GM21447 (cell line): ENCODE data around the gene DLST.
"Not testable (repeated sequence)": the region's sequence is repeated elsewhere in the genome, so short reads cannot be mapped to it uniquely, and the experiment has no call there.

Experiments used
- ATAC-seq: cut with Tn5 transposase; IDR thresholded peaks from one replicate; pipeline ENCODE4 v1.9.1; 2021; ENCODE audit not compliant: unreplicated experiment

The DLST gene

DNA sequence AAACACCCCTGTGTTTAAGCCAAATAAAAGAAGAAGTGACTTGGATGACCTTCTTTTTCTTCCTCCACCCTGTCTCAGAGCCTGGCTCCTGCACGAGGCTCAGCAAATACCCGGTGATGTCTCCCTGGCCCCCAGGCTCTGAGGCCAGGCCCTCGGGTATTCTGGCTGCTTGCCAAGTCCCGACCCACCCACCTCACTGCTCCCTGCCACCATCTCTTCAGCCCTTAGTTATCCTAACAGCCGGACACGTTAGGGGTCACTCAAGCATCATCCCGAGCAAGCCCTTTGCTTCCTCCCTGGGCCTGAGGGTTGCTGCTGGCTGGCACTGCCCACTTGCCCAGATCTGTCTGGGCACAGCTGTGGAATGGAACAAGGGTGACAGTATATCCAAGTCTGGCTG lies 34.1 kb downstream of the DLST start:
- ATAC-seq, result no peak

DNA sequence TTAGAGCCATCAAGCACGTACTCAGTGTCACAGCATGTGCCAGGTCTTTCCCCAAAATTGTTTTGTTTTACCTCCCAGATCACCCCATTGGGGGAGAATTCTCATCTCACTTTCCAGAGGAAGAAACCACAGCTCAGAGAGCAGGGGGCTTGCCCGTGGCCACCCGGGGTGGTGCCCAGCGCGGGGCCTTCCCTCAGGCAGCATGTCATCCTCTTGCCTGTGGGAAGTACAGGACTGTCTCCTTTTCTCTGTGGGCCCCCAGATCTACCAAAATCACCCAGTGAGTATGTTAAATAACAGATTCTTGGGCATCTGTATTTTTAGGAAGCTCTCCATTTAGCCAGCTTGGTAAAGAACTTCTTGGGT lies 35.4 kb downstream of the DLST start:
- no peak for ATAC-seq

DNA sequence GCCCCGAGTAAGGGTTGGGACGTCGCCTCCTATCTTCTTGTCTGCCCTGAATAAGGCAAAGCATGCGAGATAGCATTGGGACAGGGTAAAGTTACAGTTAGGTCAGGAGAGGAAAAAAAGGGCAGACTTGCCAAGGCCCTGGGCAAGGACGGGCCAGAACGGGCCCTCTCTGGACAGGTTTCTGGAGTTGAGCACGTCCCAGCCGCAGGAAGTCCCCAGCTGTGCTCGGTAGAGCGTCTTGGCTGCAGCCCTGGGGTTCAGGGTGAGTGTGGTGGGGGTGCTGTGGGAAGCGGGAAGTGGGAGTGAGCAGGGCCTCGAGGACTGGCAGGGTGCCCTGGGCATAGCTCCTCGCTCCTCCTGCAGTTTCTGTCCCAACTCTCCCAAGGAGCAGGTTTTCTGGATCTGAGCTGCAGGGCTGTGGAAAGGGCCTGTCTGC lies 35.9 kb downstream of the DLST start:
- ATAC-seq, result no peak

DNA sequence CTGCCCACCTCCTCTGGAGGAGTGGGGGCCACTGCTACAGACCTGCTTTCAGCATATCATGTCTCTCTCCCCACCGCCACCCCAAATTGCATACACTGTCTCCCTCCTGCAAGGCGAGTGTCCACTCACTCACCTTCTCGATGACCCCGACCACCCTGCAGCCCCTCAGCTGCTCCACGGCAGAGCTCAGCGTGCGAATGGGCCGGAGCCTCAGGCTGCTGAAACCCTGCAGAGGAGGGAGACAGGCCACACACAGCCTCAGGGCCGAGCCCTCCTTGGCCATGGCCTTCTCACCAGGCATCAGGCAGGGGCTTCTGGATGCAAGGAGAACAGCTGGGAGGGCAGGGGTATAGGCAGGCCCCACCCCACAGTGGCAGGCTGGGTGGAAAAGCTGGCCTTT lies 36.7 kb downstream of the DLST start:
- no peak for ATAC-seq

DNA sequence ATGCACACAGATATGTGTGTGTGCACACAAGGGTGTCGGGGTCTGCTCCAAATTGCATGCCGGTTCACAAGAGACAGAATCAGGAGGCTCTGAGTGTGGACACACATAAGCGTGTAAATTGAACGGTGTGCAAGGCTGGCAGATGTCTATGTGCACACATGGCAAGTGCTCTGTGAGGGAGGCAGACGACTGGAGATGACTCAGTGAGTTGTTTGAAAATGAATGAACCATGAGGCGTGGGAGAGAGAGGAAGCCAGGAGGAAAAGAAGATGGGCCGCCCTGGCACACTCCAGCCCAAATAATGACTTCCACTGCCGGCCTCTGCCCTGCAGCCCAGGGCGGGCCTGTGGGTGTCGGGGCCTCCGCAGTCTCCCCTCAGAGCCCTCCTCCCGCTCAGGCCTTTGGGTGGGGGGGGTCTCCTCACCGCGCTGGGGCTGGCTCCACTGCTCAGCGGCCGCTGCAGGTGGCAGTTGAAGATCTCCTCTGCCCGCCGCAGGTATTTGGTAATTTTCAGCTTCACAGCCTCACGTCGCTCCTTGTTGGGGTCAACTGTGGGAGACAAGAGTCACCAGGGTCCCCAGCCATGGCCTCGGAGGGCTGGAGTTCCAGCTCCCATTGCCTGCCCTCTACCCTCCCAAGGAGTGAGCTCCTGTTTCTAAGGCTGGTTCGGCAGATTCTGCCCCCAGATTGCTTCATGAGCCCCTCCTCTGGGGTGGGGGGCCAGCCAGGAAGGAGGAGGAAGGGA lies 37.9 kb downstream of the DLST start:
- no peak for ATAC-seq

DNA sequence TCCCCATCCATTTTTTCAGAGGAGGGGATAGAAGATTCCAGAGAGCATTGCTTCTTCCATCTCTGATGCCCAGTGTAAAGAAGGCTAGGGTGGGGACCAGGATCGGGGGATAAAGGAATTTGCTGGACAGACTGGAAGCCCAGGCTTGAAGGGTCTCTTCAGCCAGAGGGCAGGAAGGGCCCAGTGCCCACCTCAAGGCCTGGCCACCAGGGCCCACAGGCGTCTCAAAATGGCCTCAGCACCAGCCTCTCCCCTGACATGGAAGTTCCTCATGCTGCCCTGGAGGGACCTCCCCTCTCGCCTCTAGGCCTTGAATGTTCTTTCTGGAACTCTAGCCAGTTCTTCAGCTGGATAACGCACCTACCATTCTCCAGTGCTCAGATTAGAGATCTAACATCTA lies 38.6 kb downstream of the DLST start:
- ATAC-seq, result no peak

DNA sequence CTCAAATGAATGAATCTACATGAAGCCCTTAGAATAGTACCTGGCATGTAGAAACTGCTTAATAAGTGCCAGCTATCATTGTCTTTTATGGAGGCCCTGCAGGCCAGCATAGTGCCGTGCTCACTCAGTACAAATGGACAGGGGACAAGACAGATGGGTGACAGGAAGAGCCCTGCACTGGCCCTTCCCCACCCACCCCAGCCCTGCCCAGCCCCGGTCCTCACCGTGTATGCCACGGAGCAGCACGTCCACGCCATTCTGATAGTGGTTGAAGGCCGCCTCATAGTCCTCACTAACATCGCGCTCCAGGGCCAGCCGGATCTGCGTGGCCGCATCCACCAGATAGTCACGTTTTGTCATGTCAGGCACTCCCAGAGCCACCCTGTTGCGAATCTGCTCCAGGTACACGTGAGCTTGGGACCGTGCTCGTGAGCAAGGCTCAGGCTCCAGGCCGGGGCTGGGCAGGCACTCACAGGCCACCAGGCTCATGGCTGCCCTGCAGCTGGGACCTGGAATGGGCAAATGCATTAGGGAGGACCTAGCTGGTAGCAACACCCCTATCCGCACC lies 39.4 kb downstream of the DLST start:
- no peak for ATAC-seq

DNA sequence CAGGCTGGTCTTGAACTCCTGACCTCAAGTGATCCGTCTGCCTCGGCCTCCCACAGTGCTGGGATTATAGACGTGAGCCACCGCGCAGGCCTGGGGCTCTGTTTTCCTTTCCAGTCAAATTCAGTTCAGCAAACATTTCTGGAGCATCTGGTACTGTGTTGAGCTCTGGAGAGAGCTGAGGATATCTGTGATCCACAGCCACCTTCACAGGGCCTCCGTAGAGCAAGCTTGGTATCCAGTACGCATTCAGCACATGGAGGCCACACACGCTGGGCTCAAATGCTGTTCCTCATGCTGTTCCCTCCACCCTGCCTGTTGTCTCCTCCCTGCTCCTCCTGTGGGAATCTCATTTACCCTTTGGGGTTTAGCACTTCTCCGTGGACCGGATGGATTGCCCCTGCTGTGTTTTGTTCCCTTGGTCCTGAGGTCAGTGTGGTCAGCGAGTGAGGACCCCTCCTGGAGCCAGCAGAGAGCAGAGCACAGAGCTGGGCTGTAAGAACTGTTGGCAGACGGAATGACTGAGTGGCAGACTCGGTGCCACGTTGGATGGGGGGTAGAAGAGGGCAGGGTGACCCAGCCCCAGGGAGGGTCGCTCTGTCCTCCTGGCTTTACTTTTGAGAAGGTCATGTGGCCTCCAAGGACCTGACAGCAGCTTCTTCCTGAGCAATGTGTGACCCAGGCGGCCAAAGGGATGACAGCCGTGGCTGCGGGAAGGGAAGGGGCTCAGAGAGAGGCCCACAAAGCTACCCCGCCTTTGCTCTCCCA lies 40.5 kb downstream of the DLST start:
- ATAC-seq, result no peak

DNA sequence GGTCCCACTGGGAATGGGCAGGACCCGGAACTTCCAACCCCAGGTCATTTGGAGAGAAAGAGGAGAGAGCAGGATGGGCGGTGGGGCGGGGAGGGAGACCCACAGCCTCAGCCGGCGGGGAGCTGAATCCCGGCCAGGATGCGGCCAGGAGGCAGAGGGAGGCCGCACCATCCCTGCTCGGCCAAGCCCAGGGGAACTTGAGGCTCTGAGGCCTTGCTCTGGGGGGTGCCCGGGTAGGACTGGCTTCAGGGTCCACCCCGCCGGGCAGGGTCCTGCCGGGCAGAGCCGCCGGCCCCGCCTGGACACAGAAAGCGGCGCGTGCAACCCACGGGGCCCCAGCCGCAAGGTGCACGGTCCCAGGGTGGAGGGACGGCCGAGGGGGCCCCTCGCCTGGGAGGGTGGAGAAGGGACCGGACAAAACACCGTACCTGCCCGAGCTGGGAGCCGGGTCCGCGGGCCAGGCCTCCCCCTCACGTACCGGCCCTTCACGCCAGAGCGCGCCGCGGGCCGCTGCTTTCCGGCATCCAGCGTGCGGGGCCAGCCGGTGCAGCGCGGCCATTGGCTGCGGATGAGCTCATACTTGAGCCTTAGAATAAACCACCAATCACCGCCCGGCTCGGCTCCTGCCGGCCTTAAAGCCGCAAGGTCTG lies 41.2 kb downstream of the DLST start, which contains the start of gene RPS6KL1:
Gene RPS6KL1 (minus strand): TSS at position 509 of the 650 bp plus-strand sequence. CDS start 1,719 bp downstream, outside the sequence.
- peak; percentile 94 for ATAC-seq

DNA sequence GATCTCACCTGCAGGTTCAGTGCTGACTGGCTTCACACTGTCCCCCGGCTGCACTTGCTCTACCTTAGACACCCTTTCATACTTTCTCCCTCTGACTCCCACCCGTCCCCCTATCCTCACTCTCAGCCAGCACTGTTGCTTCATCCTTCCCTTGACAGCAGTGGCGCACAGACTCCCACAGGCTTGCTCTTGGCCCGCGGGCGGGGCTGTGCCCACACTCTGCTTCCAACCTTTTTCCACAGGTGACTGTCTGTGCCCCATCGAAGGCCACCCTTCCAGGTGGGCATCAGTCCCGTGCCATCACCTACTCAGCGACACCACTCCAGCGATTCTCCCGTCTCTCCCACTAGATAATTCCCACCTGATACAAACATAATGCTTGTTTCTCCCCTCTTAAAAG lies 42.3 kb downstream of the DLST start:
- no peak for ATAC-seq

DNA sequence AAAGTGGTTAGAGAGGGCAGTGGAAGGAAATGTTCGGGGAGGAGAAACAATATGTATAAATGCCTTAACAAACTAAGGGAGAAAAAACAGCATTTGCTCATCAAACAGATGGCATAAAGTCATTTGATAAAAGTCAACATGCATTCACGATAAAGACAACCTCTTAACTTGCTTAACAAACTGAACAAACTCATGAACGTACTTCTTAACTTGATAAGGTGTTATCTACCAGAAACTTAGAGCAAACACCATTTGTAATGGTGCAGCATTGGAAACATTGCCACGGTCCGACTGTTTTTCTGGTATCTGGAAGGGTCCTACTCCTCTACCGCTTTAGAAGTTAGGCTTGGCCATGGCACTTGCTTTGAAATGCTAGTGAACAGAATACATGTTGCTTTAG lies 45.5 kb downstream of the DLST start:
- no peak for ATAC-seq

DNA sequence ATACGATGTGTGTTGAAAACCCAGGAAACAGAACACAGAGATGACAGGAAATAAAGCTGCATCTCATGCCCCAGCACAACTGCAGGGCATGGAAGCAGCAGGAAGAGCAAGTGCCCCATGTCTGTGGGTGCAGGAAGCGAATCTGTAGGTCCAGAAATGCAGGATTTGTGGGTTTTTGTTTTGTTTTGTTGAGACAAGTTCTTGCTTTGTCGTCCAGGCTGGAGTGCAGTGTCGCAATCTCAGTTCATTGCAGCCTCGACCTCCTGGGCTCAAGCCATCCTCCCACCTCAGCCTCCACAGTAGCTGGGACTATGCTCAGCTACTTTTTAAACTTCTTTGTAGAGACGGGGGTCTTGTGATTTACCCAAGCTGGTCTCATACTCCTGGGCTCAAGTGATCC lies 47.5 kb downstream of the DLST start:
- no peak for ATAC-seq

DNA sequence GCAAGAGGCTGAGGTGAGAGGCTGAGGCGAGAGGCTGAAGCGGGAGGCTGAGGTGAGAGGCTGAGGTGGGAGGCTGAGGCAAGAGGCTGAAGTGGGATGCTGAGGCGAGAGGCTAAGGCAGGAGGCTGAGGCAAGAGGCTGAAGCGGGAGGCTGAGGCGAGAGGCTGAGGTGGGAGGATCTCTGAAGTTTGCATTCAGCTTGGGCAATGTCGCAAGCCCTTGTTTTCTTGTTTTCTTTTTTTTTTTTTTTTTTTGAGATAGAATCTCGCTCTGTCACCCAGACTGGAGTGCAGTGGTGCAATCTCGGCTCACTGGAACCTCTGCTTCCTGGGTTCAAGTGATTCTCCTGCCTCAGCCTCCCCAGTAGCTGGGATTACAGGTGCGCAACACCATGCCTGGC lies 50.0 kb downstream of the DLST start:
- ATAC-seq, result not testable (repeated sequence)

DNA sequence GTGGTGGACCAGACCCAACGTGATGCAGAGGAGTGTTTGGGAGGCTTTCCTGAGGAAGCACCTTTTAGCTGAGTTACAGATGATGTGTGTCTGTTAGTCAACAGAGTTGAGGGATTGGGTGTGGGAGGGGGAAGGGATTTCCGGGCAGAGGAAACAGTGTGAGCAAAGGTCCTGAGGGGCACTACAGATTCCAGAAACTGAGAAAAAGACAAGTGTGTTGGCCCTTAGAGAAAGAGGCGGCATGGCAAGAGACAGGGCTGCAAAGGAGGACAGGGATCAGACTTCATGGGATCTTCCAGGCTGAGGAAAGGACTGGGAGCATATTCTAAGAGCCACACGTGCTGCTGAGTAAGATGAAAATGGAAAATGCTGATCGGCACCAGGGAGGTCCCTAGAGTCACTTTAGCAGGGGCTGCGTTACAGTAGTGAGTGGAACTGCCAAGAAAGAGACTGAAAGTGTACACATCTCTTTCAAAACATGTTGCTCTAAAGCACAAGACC lies 50.7 kb downstream of the DLST start:
- ATAC-seq, result no peak

DNA sequence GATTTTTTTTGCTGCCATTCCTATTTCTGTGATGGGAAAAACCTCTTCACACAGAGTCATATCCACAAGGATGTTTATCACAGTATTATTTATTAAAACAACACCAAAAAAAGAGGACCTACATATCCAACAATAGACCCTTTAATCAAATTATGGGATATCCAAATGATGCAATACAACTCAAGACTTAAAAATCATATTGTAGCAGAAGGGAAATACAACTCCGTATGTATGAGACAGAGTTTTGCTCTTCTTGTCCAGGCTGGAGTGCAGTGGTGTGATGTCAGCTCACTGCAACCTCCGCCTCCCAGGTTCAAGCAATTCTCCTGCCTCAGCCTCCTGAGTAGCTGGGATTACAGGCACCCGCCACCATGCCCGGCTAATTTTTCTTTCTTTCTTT lies 51.2 kb downstream of the DLST start:
- ATAC-seq, result not testable (repeated sequence)

DNA sequence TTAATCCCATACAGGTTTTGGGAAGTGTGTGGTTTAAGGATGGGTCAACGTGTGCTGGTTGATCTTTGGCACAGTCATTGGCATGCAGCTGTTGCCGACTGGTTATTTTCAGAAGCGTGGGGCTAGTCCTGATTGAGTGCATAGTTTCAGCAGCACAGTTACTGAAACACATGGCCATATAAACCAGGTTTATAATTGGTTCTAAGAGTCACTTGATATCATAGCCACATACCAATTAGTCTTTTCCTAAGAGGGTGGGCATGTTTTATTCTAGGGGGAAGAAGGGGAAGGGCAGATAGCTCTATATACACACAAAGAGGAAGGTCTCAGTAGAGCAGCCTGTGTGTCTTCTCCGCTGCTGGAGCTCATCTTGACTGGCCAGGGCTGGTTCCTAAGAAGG lies 52.3 kb downstream of the DLST start:
- ATAC-seq, result no peak

DNA sequence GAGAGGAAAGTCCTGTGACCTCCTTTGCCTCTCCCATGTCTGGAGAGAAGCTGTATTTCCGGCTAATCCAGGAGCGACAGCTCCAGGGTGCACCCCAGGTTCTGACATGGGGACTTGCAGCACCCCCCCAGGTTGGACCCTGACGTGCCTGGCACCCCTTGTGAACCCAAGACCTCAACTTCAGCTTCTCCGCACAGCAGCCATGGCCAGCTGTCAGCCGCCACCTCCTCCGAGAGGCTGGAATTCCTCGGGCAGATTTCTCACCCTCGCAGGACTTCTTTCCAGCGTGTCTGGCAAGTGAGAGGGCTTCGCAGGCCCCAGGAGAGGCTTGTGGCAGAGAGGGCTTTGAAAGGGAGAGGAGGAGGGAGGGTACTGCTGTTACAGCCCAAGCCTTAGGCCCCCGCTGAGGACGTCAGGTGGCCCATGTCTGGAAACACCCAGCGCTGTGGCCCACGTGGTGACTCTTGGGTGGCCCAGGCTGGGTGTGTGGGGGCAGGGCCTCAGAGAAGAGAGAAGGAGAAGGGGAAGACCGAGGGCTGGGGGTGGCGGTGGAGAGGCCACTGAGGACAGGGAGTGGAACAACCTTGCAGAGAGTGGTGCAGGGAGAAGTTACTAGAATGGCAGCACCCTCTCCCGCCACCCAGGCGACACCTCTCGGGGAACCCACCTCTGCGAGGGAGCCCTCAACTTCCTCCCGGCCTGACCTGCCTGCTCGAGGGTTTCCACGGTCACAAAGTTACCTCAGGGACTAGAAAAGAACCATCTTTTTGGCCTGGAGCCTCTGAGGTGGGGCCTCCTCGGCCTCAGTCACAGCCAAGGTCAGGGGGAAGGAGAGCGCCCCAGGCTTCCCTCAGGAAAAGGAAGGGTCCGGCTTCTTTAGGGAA lies 53.0 kb downstream of the DLST start:
- ATAC-seq, result no peak

DNA sequence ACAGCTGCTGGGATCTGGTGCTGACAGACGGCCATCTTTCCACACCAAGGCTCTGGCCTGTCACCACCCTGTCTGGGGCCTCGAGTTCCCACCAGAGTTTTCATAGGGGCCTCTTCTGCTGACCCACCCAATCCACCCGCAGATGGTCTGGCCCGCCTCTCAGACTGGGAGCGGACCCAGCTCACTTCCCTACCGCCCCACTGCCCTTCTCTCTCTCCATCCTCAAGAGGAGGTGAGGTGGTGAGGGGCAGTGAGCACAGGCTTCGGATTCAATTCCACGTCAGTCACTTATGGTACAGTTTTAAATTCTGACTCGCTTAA lies 53.6 kb downstream of the DLST start:
- ATAC-seq, result no peak

DNA sequence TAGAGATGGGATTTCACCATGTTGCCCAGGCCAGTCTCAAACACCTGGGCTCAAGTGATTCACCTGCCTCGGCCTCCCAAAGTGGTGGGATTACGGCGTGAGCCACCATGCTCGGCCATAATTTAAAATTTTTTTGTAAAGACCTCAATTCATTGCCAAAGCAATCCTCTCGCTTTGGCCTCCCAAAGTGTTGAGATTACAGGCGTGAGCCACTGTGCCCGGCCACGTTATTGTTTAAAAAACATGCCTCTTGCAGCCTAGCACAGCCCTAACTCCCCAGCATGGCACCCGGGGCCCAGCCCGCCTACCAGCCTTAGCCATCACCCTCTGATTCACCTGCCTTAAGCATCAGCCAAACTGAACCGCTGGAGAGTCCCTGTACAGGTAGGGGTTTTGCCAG lies 54.4 kb downstream of the DLST start:
- ATAC-seq, result no peak

DNA sequence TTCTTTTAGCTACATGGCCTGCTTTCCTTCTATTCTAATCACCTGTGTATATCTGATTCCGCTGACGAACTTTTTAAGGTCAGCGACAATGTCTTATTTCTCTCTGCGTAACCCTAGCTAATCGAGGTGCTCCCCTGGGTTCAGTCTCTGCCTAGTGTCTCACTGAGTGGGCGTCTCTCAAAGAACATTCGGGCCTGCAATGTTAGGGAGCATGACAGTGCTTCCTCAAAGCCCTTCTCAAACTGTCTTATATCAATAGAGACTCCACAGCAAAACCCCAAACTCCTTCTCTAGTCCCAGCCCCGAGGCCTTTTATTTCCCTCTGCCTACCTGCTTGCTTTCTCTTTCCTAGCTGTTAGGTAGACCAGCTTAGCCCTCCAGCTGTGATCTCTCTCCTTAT lies 55.0 kb downstream of the DLST start:
- no peak for ATAC-seq

DNA sequence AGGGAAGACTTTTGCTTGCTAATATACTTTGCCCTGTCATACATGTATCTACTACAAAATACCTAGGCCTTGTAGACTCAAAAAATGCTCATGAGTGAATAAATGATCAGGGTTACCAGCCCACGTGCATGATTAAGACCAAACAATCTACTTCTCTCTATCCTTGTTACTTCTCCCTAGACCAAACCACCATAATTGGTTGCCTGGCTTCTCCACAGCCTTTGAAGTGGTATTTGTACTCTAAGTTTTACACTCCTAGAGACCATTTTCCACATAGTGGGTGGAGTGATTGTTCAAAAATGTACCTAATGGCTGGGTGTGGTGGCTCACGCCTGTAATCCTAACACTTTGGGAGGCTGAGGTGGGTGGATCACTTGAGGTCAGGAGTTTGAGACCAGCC lies 55.5 kb downstream of the DLST start:
- ATAC-seq, result no peak
